Stimulated activated CD4-positive, alpha-beta T cell treated with anti-CD3 and anti-CD28 coated beads, Interleukin-1b, Interleukin-23, amount 100 ng/mL, for 48 hours (primary cell): ENCODE data around the gene VSIG10L.

Experiments
- DNase-seq: peaks from one replicate; pipeline ENCODE4 v3.0.0-alpha.2; 2020

The VSIG10L gene

DNA sequence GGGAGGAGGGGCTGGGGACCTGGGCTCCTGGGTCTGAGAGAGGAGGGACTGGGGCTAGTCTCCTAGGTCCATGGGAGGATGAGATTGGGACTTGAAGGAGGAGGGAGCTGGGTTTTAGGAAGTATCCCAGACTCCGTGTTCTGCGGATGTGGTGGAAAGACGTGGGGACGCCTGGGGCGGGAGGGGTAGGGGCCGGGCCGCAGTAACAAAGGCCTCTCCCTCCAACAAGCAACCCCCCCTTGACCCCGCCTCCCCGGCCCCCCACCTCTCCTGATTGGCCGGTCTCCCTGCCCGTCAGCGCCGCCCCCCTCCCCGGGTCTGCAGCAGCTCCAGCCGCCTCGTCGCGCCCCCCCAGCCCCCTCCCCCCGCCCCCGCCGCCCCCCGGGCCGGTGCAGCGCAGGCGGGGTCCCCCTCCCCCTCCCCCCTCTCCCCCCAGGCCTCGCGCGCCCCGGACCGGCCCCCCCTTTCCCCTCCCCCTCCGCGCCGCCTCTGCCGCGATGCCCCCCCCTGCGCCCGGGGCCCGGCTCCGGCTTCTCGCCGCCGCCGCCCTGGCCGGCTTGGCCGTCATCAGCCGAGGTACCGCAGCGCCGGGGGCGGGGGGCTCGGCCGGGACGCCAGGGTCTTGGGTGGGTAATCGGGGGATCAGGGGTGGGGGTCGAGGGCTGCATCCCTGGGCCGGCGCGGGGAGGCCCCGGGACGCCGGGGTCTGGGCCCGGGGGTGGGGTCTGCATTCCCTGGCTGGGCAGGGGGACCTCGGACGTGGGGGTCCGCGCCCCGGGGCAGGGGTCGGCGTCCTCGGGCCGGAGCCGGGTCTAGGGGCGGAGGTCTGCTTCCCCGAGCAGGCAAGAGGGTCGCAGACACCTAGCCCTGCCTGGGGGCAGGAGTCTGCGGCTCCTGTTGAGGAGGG, 30.3 kb downstream of the VSIG10L start, which contains the start of gene IGLON5:
TSS of gene IGLON5 (plus strand) at position 294 of the 907 bp plus-strand sequence. CDS start at position 498, 204 bp downstream.
- no peak for DNase-seq

DNA sequence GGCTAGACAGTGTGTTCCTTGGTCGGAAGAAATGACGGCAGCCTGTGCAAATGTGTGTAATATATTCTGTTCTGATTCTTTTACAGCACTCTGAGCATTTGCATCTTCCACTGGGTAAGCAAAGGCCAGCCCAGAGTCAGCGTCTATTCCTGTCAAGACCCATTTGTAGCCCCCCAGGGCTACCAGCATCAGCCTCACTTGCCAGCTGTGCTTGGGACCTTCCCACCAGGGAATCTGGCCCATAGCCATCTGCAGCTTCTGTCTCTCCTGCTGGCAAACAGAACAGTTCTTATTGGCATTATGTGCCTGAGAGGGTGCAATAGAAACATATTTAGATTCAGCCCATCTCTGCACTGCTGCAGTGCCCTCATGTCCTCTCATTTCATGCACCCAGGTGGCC, 36.5 kb downstream of the VSIG10L start:
- no peak for DNase-seq

DNA sequence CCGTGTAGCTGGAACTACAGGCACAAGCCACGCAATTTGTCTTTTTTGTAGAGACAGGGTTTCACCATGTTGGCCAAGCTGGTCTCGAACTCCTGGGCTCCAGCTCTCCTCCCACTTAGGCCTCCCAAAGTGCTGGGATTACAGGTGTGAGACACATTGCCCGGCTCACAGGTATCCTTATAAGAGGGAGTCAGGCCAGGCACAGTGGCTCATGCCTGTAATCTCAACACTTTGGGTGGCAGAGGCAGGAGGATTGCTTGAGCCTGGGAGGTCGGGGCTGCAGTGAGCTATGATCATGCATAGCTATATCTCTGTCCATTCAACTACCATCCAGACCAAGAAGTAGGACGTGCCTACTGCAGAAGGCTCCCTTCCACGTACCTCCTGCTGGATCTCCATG, 40.7 kb downstream of the VSIG10L start:
- DNase-seq: no peak

DNA sequence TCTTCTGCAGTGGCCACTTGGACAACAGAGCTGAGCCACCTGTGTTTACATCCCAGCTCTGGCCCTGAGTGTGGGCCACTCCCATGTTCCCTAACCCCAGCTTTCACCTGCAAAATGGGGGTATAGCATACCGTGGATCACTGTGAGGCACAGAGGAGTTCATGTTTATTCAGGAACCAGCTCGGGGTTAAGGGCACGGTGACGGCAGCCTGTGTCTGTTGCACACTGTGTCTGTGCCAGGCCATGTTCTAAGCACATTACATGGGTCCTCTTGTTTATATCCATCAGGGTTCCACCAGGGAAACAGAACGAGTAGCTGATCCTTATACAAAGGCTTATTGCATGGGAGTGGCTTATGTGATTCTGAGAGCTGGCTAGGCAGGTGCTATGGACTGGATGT, 44.5 kb downstream of the VSIG10L start:
- DNase-seq: no peak

DNA sequence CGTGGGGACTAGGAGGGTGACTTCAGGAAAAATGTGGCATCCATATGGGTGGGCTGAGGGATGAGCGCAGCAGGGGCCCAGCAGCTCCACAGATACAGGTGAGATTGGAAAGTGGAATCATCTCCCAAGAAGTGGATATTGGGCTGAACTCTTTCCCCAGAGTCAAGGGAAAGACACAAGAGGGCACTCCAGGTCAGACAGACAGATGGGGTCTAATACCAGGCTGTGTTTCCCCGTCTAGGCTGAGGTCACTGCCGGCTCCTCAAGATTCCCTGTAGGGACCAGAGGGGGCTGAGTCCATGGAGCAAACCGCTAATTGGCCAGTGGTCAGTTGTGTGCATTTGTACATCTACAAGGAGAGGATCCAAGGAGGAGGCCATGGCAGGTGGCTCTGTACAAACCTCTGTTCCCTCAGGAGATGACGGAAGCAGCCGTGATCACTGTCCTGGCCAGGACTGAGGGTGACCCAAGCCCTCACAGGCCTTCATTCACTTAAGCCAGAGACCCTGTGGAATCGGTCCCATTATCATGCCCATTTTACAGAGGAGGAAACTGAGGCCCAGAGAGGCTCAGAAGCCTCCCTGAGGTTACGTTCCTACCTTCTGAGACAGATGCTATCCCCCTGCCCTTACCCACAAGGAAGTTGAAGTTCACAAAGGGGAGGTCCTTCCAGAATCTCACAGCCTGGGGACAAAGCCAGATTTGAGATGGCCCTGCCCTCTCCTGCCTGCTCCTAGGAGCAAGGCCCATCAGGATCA, 45.4 kb downstream of the VSIG10L start:
- no peak for DNase-seq

DNA sequence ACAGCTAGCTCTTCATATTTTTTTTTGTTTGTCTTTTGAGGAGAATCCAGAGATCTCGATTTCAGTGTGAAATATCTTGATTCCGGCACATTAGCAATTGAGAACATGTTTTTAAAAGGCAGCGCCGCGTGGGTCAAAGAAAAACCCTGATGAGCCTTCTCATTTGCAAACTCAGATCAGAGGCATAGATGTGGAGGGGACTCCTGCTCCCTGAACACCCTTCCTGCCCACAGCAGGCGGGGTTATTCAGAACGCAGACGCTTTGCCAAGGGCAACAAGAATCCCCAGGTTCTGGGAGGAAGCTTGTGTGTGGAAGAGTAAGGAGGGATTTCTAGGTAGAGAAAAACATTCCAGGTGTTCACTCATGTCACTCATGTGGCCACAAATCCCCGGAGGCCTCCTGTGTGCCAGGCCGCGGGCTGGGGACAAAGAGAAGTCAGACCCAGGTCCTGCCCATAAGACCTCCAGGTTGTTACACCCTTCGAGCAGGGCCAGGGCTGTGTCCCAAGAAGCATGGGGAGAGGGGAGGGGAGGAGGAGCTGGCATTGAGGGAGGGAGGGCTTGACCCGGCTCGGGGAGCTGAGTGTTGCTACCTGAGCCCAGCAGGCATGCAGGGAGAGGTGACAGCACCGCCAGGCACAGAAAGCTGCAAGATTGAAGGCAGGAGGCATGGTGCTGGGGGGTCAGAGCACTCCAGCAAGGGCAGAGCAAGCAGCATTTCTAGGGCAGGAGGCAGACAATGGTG, 46.4 kb downstream of the VSIG10L start:
- DNase-seq: no peak

DNA sequence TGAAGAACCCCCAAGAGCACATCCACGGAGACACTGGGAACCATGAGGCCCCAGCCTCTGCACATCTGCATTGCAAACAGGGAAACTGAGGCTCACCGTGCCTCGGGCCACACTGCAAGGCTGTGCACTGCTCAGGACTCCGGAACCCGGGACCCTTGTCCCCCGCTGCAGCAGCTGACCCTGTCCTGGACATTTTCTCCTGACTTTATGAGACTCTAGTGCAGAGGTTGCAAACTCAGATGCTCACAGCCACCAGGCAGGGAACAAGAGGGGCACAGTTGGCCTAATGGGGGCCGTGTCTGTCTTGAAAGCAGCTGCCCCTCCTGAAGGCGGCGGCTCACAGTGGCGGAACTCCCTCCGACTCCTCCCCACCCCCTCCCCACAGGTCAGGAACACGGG, 47.0 kb downstream of the VSIG10L start:
- no peak for DNase-seq

DNA sequence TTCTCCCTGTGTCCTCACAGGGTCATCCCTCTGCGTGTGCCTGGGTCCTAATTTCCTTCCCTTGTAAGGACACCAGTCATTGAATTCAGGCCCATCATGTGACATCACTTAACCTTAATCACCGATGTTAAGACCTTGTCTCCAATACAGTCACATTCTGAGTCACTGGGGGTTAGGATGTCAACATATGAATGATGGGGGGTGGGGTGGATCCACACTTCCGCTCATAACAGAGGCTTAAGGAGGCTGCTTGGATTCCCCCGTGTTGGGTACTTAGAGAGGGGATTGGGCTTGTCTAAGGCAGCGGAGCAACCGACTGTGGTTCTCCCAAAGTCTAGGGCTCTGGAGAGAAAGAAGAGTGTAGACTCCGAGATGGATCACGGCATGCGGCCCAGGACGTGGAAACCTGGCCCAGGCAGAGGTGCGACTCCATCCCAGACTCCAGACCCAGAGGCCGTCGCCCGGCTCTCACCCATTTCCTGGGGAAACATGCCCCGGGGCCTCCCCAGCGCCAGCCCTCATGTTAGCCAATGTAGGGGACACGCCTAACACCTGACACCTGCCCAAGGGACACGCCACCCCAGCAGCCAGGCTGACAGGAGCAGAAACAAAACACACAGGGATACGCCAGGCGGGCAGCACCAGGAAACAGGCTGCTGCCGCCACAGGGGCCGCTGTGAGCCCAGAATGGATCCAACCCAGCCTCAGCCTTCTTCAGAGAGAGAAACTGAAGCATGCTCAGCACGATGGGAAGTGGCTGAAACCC, 47.5 kb downstream of the VSIG10L start:
- no peak for DNase-seq

DNA sequence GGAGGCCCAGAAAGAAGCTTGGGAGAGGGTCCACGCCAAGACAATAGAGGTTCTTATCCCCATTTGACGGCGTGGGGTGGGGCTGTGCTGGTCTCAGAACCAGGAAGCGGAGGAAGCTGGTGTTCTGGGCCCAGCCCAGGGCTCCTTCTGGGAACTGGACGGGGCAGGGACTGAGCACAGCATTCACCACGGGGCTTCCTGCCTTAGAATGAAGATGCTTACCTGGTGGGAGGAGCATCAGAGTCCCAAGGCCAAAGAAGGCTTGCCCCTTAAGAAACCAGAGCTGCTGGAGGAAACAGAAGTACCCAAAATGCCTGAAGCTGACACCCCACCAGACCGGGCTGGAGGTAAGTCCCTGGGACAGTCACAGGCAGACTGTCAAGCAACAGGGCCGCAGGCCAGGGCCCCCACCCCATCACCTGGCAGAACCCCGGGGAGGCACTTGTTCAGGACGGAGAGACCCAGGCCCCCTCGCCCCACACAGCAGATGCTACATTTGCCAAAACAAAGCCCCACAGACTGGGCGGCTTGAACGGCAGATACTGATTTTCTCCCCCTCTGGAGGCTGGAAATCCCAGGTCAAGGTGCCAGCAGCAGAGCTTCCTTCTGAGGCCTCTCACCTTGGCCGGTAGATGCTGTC, 48.2 kb downstream of the VSIG10L start:
- DNase-seq: no peak

DNA sequence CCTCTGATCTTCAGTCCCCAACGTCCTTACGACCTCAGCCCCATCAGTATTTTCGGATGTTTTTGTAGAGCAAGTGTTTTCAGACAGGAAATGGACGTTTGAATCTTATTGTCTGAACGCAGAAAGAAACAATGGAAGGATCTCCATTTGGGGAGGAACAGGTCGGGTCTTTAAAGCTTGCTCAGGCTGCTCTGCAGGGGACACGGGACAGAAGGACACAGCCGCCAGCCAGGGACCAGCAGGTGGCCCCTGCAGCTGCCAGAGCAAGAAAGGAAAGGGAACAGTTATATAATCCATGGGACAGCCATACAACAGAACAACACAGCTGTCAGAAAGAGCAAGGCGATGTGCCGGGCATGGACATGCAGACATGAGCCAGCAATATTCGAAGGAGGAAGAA, 49.0 kb downstream of the VSIG10L start:
- DNase-seq: no peak

DNA sequence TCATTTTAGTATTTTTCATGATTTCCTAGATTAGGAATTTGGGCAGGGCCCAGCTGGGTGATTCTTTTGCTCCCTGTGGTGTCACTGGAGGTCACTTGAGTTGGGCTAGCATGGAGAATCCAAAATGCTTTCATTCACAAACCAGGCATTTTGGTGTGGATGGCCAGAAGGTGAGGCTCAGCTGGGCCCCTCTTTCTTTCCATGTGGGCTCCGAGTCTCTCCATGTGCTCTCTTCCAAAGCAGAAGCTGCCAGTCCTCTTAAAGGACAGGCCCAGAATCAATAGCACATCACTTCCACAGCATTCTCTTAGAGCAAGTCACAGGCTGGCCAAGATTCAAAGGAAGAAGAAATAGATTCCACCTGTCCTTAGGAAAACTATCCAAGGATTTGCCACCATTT, 52.3 kb downstream of the VSIG10L start:
- no peak for DNase-seq

DNA sequence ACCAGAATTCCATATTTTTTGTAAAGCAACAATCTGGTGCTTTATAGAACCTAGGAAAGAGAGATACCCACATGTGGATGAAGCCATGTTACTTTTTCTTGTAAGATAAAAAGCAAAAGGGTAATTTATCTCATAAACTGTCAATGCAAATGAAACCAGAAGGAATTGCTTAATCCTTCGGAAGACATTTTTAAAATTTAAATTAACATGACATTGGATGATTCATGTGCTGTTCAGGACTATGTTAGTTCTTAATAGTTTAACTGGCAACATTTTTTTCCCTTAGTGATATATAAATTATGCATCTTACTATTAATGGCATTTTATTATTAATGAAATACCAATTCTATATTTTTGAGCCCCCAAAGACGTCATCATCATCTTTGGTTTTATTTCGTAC, 56.3 kb downstream of the VSIG10L start:
- no peak for DNase-seq

DNA sequence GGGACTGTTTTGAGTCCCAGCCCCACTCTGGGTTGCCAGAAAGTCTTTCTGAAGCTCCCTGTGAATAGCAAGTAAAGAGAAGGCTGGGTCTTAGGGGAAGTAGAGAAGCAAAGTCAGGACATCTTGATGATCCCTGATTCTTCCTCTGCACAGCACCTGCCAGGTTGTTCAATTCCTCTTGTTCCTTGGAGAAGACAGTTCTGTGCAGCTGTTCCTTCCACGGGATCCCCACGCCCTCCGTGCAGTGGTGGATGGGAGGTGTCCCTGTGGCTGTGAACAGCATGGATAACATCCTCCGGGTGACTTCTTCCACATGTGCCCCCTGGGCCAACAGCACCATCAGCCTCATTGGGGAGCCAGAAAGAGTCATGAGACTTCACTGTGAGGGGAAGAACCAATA, 59.6 kb downstream of the VSIG10L start:
- DNase-seq: no peak
